ENCODE data around the gene DEPDC1. TPM values are rescaled to one million over a fixed set of nuclear protein-coding genes. Genes with fewer than 3 reads are reported as not detected.
A peak's percentile ranks its signal among the peaks of the same experiment; 100 is the strongest.

Gene DEPDC1
- total RNA-seq, 1 experiment from 2014 or later: 74.0 TPM

GRCh38 chr1:68433395-68433794 lies 63.5 kb downstream of the DEPDC1 start:
- POLR2A ChIA-PET (ENCODE audit: unreplicated experiment): no interaction called here
- Histone ChIP-seq H3F3A (ENCODE audit: insufficient read depth, low read depth) (no peaks in the 10 kb centered on the region), H3K4me3 (no peak overlapping the region), H2AFZ (0 out of 2 replicates have a peak overlapping the region, but pooled peaks have one; percentile 2), H4K20me1 (ENCODE audit: insufficient read depth) (no peaks in the 10 kb centered on the region), H3K27me3 (ENCODE audit: insufficient read depth, low read depth) (no peaks in the 10 kb centered on the region), H3K79me2 (ENCODE audit: low read depth) (no peaks in the 10 kb centered on the region), H3K36me3 (ENCODE audit: low read depth) (no peaks in the 10 kb centered on the region), H3K27ac (no peak overlapping the region), H3K9me2 (ENCODE audit: insufficient read depth) (no peaks in the 10 kb centered on the region; the same call in 1 of the 2 replicates), H3K4me2 (no peak overlapping the region), H3K4me1 (replicated peaks; ENCODE audit: insufficient read depth) (no peaks in the 10 kb centered on the region), H3K9me3 (ENCODE audit: insufficient read depth, low read depth) (no peaks in the 10 kb centered on the region)
- DNase-seq: no peak
- no TSS peak for BruUV-seq (replicated peaks)
- intact Hi-C loops (cut with micrococcal nuclease; ENCODE audit: unreplicated experiment): no loop called here
- CTCF ChIA-PET: no interaction called here
- TF ChIP-seq CTCF (conservative IDR thresholded peaks at IDR 0.05): no peak
- TF ChIP-seq EZH2 (IDR thresholded peaks at IDR 0.05; ENCODE audit: low read depth): no peak

GRCh38 chr1:68431076-68431475 lies 65.8 kb downstream of the DEPDC1 start:
- intact Hi-C loops (cut with micrococcal nuclease; ENCODE audit: unreplicated experiment): no loop called here
- H3K9me3 ChIP-seq (ENCODE audit: insufficient read depth, low read depth): no peaks in the 10 kb centered on the region
- no peaks in the 10 kb centered on the region for H3F3A ChIP-seq (ENCODE audit: insufficient read depth, low read depth)
- no peaks in the 10 kb centered on the region for H3K79me2 ChIP-seq (ENCODE audit: low read depth)
- H4K20me1 ChIP-seq (ENCODE audit: insufficient read depth): no peaks in the 10 kb centered on the region
- no TSS peak for BruUV-seq (replicated peaks)
- peak in 1 of 2 experiments; percentile 21 for DNase-seq
- H3K4me1 ChIP-seq (replicated peaks; ENCODE audit: insufficient read depth): no peaks in the 10 kb centered on the region
- no peak overlapping the region for H3K27ac ChIP-seq
- POLR2A ChIA-PET (ENCODE audit: unreplicated experiment): no interaction called here
- no peaks in the 10 kb centered on the region for H3K27me3 ChIP-seq (ENCODE audit: insufficient read depth, low read depth)
- H3K4me3 ChIP-seq: no peak overlapping the region
- H2AFZ ChIP-seq: no peak overlapping the region
- H3K9me2 ChIP-seq (ENCODE audit: insufficient read depth): no peaks in the 10 kb centered on the region; the same call in 1 of the 2 replicates
- no peak for TF ChIP-seq EZH2 (IDR thresholded peaks at IDR 0.05; ENCODE audit: low read depth)
- TF ChIP-seq CTCF (conservative IDR thresholded peaks at IDR 0.05): no peak
- H3K4me2 ChIP-seq: no peak overlapping the region
- no peaks in the 10 kb centered on the region for H3K36me3 ChIP-seq (ENCODE audit: low read depth)
- CTCF ChIA-PET: no interaction called here

- no peak overlapping the region for H3K4me3 ChIP-seq
- no peak overlapping the region for H2AFZ ChIP-seq
- H3K9me3 ChIP-seq (ENCODE audit: insufficient read depth, low read depth): no peaks in the 10 kb centered on the region
- no peaks in the 10 kb centered on the region for H3K36me3 ChIP-seq (ENCODE audit: low read depth)
- H3F3A ChIP-seq (ENCODE audit: insufficient read depth, low read depth): no peaks in the 10 kb centered on the region
- no peaks in the 10 kb centered on the region for H4K20me1 ChIP-seq (ENCODE audit: insufficient read depth)
- intact Hi-C loops (cut with micrococcal nuclease; ENCODE audit: unreplicated experiment): no loop called here
- BruUV-seq (replicated peaks): no TSS peak
- POLR2A ChIA-PET (ENCODE audit: unreplicated experiment): no interaction called here
- H3K27me3 ChIP-seq (ENCODE audit: insufficient read depth, low read depth): no peaks in the 10 kb centered on the region
- peak in 1 of 2 experiments; percentile 10 for DNase-seq
- CTCF ChIA-PET: no interaction called here
- no peaks in the 10 kb centered on the region; the same call in 1 of the 2 replicates for H3K9me2 ChIP-seq (ENCODE audit: insufficient read depth)
- no peak for TF ChIP-seq EZH2 (IDR thresholded peaks at IDR 0.05; ENCODE audit: low read depth)
- TF ChIP-seq CTCF (conservative IDR thresholded peaks at IDR 0.05): no peak
- H3K79me2 ChIP-seq (ENCODE audit: low read depth): no peaks in the 10 kb centered on the region
- H3K27ac ChIP-seq: no peak overlapping the region
- no peaks in the 10 kb centered on the region for H3K4me1 ChIP-seq (replicated peaks; ENCODE audit: insufficient read depth)
- H3K4me2 ChIP-seq: no peak overlapping the region
Observed at GRCh38 chr1:68429233-68429808, 67.6 kb downstream of the DEPDC1 start.
